GM23248 (cell line): ENCODE measurements around the gene RNF151.

Experiments used
- EZH2 ChIP-seq: fragments of 200-600 bp; sonication (generic); IDR thresholded peaks from 2 replicates; pipeline ENCODE4 v1.6.1; 2018; ENCODE audit warnings: antibody characterized with exemption, mild to moderate bottlenecking; ENCODE audit not compliant: insufficient read depth, poor library complexity, severe bottlenecking
- EZH2phosphoT487 ChIP-seq: fragments of 200-600 bp; sonication (generic); IDR thresholded peaks from 2 replicates; pipeline ENCODE4 v1.6.1; 2018; ENCODE audit warnings: antibody characterized with exemption, moderate library complexity, mild to moderate bottlenecking, low read depth; ENCODE audit not compliant: insufficient read depth

DNA sequence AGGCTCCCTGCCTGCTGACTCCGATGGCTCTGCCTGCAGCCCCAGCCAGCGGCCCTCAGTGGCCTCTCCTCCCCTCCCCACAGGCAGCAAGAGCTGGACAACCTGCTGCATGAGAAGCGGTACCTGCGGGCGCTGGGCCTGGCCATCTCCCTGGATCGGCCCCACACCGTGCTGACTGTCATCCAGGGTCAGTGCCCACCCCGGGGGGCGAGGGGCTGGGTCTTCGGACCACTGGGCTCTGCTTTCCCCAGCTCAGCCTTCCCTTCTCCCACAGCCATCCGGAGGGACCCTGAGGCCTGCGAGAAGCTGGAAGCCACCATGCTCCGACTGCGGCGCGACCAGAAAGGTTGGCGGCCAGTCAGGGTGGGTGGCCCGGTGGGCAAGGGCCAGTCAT, 11.2 kb downstream of the RNF151 start:
- TF ChIP-seq EZH2, result no peak
- no peak for TF ChIP-seq EZH2phosphoT487
